ENCODE measurements around the gene ETNK2. TPM values are rescaled to one million over a fixed set of nuclear protein-coding genes. Genes with fewer than 3 reads are reported as not detected.

Gene ETNK2
- total and polyA plus RNA-seq, 4 donors = 24.5 to 119 (median 78.8) TPM

- H3K27me3 ChIP-seq (ENCODE audit: control insufficient read depth in 4 of 4, insufficient read depth in 4 of 4, low read length in 3 of 4) = no peaks in the 10 kb centered on the region
- no peaks in the 10 kb centered on the region for H3K36me3 ChIP-seq (ENCODE audit: control insufficient read depth in 4 of 4, insufficient read depth in 3 of 4, low read depth in 1 of 4, low read length in 3 of 4)
- WGBS = 53% methylated on average over 14 of the region's 14 CpGs
- peak in 1 of 2 donors; percentile 39 for TF ChIP-seq GABPA (IDR thresholded peaks at IDR 0.05 in 1 of 2, conservative IDR thresholded peaks at IDR 0.05 in 1 of 2)
- TF ChIP-seq FOXA2 (IDR thresholded peaks at IDR 0.05) = no peak
- peak overlapping the region in 1 of 2 donors; percentile 23 for H3K27ac ChIP-seq (ENCODE audit: low read depth in 1 of 2, low read length in 2 of 2)
- H3K9me3 ChIP-seq (ENCODE audit: control insufficient read depth in 4 of 4, low read length in 3 of 4) = no peaks in the 10 kb centered on the region
- H3K4me3 ChIP-seq (ENCODE audit: low read depth in 1 of 3, low read length in 3 of 3) = no peak overlapping the region
- H3K4me1 ChIP-seq (ENCODE audit: control insufficient read depth in 4 of 4, insufficient read depth in 4 of 4, low read length in 3 of 4) = peaks cover 2 to 24% (median 14%) of the 10 kb centered on the region in 4 donors
- DNase-seq (ENCODE audit: low spot score) = no peak
- peak overlapping the region in 1 of 2 donors; percentile 39 for H3K9ac ChIP-seq (ENCODE audit: low read depth in 1 of 2, low read length in 2 of 2)
These were observed 10.0 kb upstream of the ETNK2 start for GRCh38 chr1:204161609-204162493.

GRCh38 chr1:204157962-204158361 lies 6.1 kb upstream of the ETNK2 start:
- Histone ChIP-seq H3K4me3 (ENCODE audit: low read depth in 1 of 3, low read length in 3 of 3) (no peak overlapping the region), H3K9ac (ENCODE audit: low read depth in 1 of 2, low read length in 2 of 2) (no peak overlapping the region), H3K9me3 (ENCODE audit: control insufficient read depth in 4 of 4, low read length in 3 of 4) (no peaks in the 10 kb centered on the region), H3K36me3 (ENCODE audit: control insufficient read depth in 4 of 4, insufficient read depth in 3 of 4, low read depth in 1 of 4, low read length in 3 of 4) (no peaks in the 10 kb centered on the region), H3K4me1 (ENCODE audit: control insufficient read depth in 4 of 4, insufficient read depth in 4 of 4, low read length in 3 of 4) (peaks cover 2 to 25% (median 15%) of the 10 kb centered on the region in 4 donors), H3K27me3 (ENCODE audit: control insufficient read depth in 4 of 4, insufficient read depth in 4 of 4, low read length in 3 of 4) (no peaks in the 10 kb centered on the region), H3K27ac (ENCODE audit: low read depth in 1 of 2, low read length in 2 of 2) (no peak overlapping the region)
- no peak for DNase-seq (ENCODE audit: low spot score)
- WGBS = 74% methylated on average over 6 of the region's 6 CpGs
- TF ChIP-seq RAD21 (IDR thresholded peaks at IDR 0.05) (no peak), NR2F2 (IDR thresholded peaks at IDR 0.05) (no peak), RXRA (IDR thresholded peaks at IDR 0.05) (no peak), JUND (IDR thresholded peaks at IDR 0.05) (no peak), REST (IDR thresholded peaks at IDR 0.05) (no peak), FOXA2 (IDR thresholded peaks at IDR 0.05) (no peak), MAX (IDR thresholded peaks at IDR 0.05) (no peak), ZBTB33 (IDR thresholded peaks at IDR 0.05) (no peak), TAF1 (conservative IDR thresholded peaks at IDR 0.05) (no peak), ATF3 (IDR thresholded peaks at IDR 0.05) (no peak), HNF4A (conservative IDR thresholded peaks at IDR 0.05) (no peak), YY1 (IDR thresholded peaks at IDR 0.05) (no peak), CTCF (IDR thresholded peaks at IDR 0.05; ENCODE audit: low read depth, low read length, missing input control) (no peak), HNF4G (IDR thresholded peaks at IDR 0.05) (no peak), SP1 (IDR thresholded peaks at IDR 0.05) (no peak), GABPA (IDR thresholded peaks at IDR 0.05 in 1 of 2, conservative IDR thresholded peaks at IDR 0.05 in 1 of 2) (no peak), EGR1 (IDR thresholded peaks at IDR 0.05; ENCODE audit: low read depth in 2 of 2) (no peak), FOXA1 (IDR thresholded peaks at IDR 0.05) (no peak)
